ENCODE data around the gene ZNF217.
"Not testable (repeated sequence)": the region's sequence is repeated elsewhere in the genome, so short reads cannot be mapped to it uniquely, and the experiment has no call there.

Gene ZNF217

GRCh38 chr20:53597030-53597482, 3.4 kb upstream of the ZNF217 start:
- no peak for DNase-seq

GRCh38 chr20:53596189-53597001, 2.8 kb upstream of the ZNF217 start:
- DNase-seq, result not testable (repeated sequence)

GRCh38 chr20:53595742-53596141, 2.1 kb upstream of the ZNF217 start:
- not testable (repeated sequence) for DNase-seq

- DNase-seq, result no peak
These were observed 1.4 kb upstream of the ZNF217 start for GRCh38 chr20:53595018-53595378.

- peak; percentile 98 for DNase-seq
These were observed 704 bp upstream of the ZNF217 start for GRCh38 chr20:53594068-53595017.

GRCh38 chr20:53592992-53593465, 610 bp downstream of the ZNF217 start:
- DNase-seq, result no peak

GRCh38 chr20:53592454-53592991, 1.1 kb downstream of the ZNF217 start:
- not testable (repeated sequence) for DNase-seq

GRCh38 chr20:53591941-53592441, 1.6 kb downstream of the ZNF217 start:
- not testable (repeated sequence) for DNase-seq

GRCh38 chr20:53591206-53591741, 2.4 kb downstream of the ZNF217 start:
- DNase-seq, result not testable (repeated sequence)

- not testable (repeated sequence) for DNase-seq
These were observed 3.0 kb downstream of the ZNF217 start for GRCh38 chr20:53590608-53591007.

- DNase-seq, result not testable (repeated sequence)
These were observed 3.5 kb downstream of the ZNF217 start for GRCh38 chr20:53590122-53590521.

- DNase-seq, result not testable (repeated sequence)
These were observed 4.1 kb downstream of the ZNF217 start for GRCh38 chr20:53589321-53590065.

- not testable (repeated sequence) for DNase-seq
These were observed 6.4 kb downstream of the ZNF217 start for GRCh38 chr20:53587157-53587703.

GRCh38 chr20:53586640-53587039, 7.0 kb downstream of the ZNF217 start:
- no peak for DNase-seq

- not testable (repeated sequence) for DNase-seq
These were observed 7.7 kb downstream of the ZNF217 start for GRCh38 chr20:53585910-53586309.

GRCh38 chr20:53585004-53585569, 8.6 kb downstream of the ZNF217 start:
- DNase-seq, result not testable (repeated sequence)

- not testable (repeated sequence) for DNase-seq
These were observed 9.1 kb downstream of the ZNF217 start for GRCh38 chr20:53584550-53584913.

- DNase-seq, result not testable (repeated sequence)
These were observed 9.7 kb downstream of the ZNF217 start for GRCh38 chr20:53583660-53584549.

GRCh38 chr20:53582574-53583351, 10.9 kb downstream of the ZNF217 start:
- DNase-seq, result peak; percentile 35
